Upper lobe of left lung (tissue), 4 donors: ENCODE results near the gene DOCK10.

Experiments used
- CTCF ChIP-seq, 6 experiments: fragments of 450-650 bp in 4 of 6; fragments of 200-600 bp in 2 of 6; sonication (generic) in 2 of 6; IDR thresholded peaks; one replicate each; pipeline ENCODE4 v1.5.1; 2016 to 2019; ENCODE audit warnings: antibody characterized with exemption in 6 of 6
- POLR2A ChIP-seq, 4 donors: fragments of 450-650 bp; IDR thresholded peaks; one replicate each; pipeline ENCODE4 v1.5.1; 2016 to 2017; ENCODE audit warnings: antibody characterized with exemption in 4 of 4, mild to moderate bottlenecking in 2 of 4

GRCh38 chr2:225013425-225014365 is 28.6 kb downstream of the DOCK10 start:
- no peak for TF ChIP-seq CTCF (IDR thresholded peaks at IDR 0.05)
- no peak for TF ChIP-seq POLR2A (IDR thresholded peaks at IDR 0.05)
